Activated CD8-positive, alpha-beta memory T cell treated with anti-CD3 and anti-CD28 coated beads, Interleukin-2, amount 50 U/mL, for 48 hours (primary cell): ENCODE data around the gene PML.
A peak's percentile ranks its signal among the peaks of the same experiment; 100 is the strongest.

ENCODE experiments used
- DNase-seq: peaks from one replicate; pipeline ENCODE4 v3.0.0-alpha.2; 2020

The PML gene

GRCh38 chr15:73994413-73994883 lies at the start of gene PML:
Gene PML, plus strand, starts transcription at chr15:73994716. Its CDS starts 97 bp downstream, at chr15:73994813.
- peak; percentile 92 for DNase-seq

GRCh38 chr15:73945130-73945508 lies 49.4 kb upstream of the PML start:
- DNase-seq: no peak

GRCh38 chr15:73946046-73946721 lies 48.3 kb upstream of the PML start:
- no peak for DNase-seq

GRCh38 chr15:73946795-73947370 lies 47.6 kb upstream of the PML start:
- DNase-seq: no peak

- no peak for DNase-seq
Measured at GRCh38 chr15:73947651-73948050, 46.9 kb upstream of the PML start.

- no peak for DNase-seq
Measured at GRCh38 chr15:73948396-73948795, 46.1 kb upstream of the PML start.

- DNase-seq: no peak
Measured at GRCh38 chr15:73948982-73949381, 45.5 kb upstream of the PML start.

GRCh38 chr15:73949496-73949895 lies 45.0 kb upstream of the PML start:
- DNase-seq: no peak

- DNase-seq: no peak
Measured at GRCh38 chr15:73950479-73950830, 44.1 kb upstream of the PML start.

GRCh38 chr15:73950831-73951561 lies 43.5 kb upstream of the PML start:
- peak; percentile 81 for DNase-seq

- DNase-seq: no peak
Measured at GRCh38 chr15:73951601-73952000, 42.9 kb upstream of the PML start.

- DNase-seq: no peak
Measured at GRCh38 chr15:73952171-73952912, 42.2 kb upstream of the PML start.

GRCh38 chr15:73952913-73953750 lies 41.4 kb upstream of the PML start:
- DNase-seq: no peak

- no peak for DNase-seq
Measured at GRCh38 chr15:73954188-73955145, 40.0 kb upstream of the PML start.

- DNase-seq: no peak
Measured at GRCh38 chr15:73955326-73955725, 39.2 kb upstream of the PML start.

- DNase-seq: no peak
Measured at GRCh38 chr15:73955861-73956742, 38.4 kb upstream of the PML start.

- DNase-seq: no peak
Measured at GRCh38 chr15:73956743-73957135, 37.8 kb upstream of the PML start.

GRCh38 chr15:73957276-73957675 lies 37.2 kb upstream of the PML start:
- DNase-seq: no peak

GRCh38 chr15:73957785-73958184 lies 36.7 kb upstream of the PML start:
- DNase-seq: no peak

- no peak for DNase-seq
Measured at GRCh38 chr15:73959012-73959581, 35.4 kb upstream of the PML start.
